SK-N-MC (cell line): ENCODE measurements around the gene METTL21A.

Experiments used
- EZH2 ChIP-seq: fragments of 200-600 bp; sonication (generic); IDR thresholded peaks from one replicate; pipeline ENCODE4 v1.6.1; 2017; ENCODE audit warnings: antibody characterized with exemption
- FOXP2 ChIP-seq: optimal IDR thresholded peaks from 2 replicates; pipeline ENCODE3; 2011; ENCODE audit warnings: mild to moderate bottlenecking, moderate library complexity; ENCODE audit not compliant: insufficient read depth; ENCODE audit errors: extremely low read length, control extremely low read depth
- POLR2AphosphoS5 ChIP-seq: IDR thresholded peaks from 2 replicates; pipeline ENCODE4 v1.6.1; 2012; ENCODE audit warnings: mild to moderate bottlenecking, low read depth, low read length, borderline replicate concordance

- TF ChIP-seq POLR2AphosphoS5 (no peak), EZH2 (no peak), FOXP2 (no peak)
Measured at GRCh38 chr2:207606829-207607228, 18.4 kb downstream of the METTL21A start.
